KMS-11 (cell line): ENCODE data around the gene ZNF283.
"Not testable (repeated sequence)": the region's sequence is repeated elsewhere in the genome, so short reads cannot be mapped to it uniquely, and the experiment has no call there.

Experiments
- H2AFZ ChIP-seq: fragments of 200-600 bp; sonication (generic); 2 replicates; pipeline ENCODE4 v1.6.1; 2016; ENCODE audit warnings: antibody characterized with exemption, mixed run types, low read depth
- H3K27ac ChIP-seq: fragments of 200-600 bp; sonication (generic); 2 replicates; pipeline ENCODE4 v1.6.1; 2016; ENCODE audit warnings: mild to moderate bottlenecking, mixed run types
- H3K27me3 ChIP-seq: fragments of 200-600 bp; sonication (generic); 2 replicates; pipeline ENCODE4 v1.6.1; 2017; ENCODE audit warnings: mild to moderate bottlenecking, low read depth, mixed run types, moderate library complexity; ENCODE audit not compliant: insufficient read depth
- H3K36me3 ChIP-seq: fragments of 200-600 bp; sonication (generic); 2 replicates; pipeline ENCODE4 v1.6.1; 2017; ENCODE audit warnings: mild to moderate bottlenecking, mixed run types; ENCODE audit not compliant: insufficient read depth
- H3K4me1 ChIP-seq: fragments of 200-600 bp; sonication (generic); 2 replicates; pipeline ENCODE4 v1.6.1; 2016; ENCODE audit warnings: mild to moderate bottlenecking, low read depth, mixed run types; ENCODE audit not compliant: poor library complexity, severe bottlenecking
- H3K4me2 ChIP-seq: fragments of 200-600 bp; sonication (generic); 2 replicates; pipeline ENCODE4 v1.7.0; 2016; ENCODE audit warnings: mild to moderate bottlenecking, mixed run types
- H3K4me3 ChIP-seq: fragments of 200-600 bp; sonication (generic); IDR thresholded peaks from 2 replicates; pipeline ENCODE4 v1.6.1; 2017; ENCODE audit warnings: low read depth, low read length, mixed read lengths; ENCODE audit not compliant: insufficient read depth
- H3K79me2 ChIP-seq: fragments of 200-600 bp; sonication (generic); 2 replicates; pipeline ENCODE4 v1.6.1; 2016; ENCODE audit warnings: low read depth, mixed run types; ENCODE audit not compliant: insufficient read depth
- H3K9ac ChIP-seq: fragments of 200-600 bp; sonication (generic); 2 replicates; pipeline ENCODE4 v1.6.1; 2016; ENCODE audit warnings: mild to moderate bottlenecking, mixed run types
- H4K20me1 ChIP-seq: fragments of 200-600 bp; sonication (generic); 2 replicates; pipeline ENCODE4 v1.6.1; 2016; ENCODE audit warnings: mild to moderate bottlenecking, mixed run types; ENCODE audit not compliant: insufficient read depth
- TF ChIP-seq, protein P1 (sequence below): fragments of 200-600 bp; sonication (generic); conservative IDR thresholded peaks from 2 replicates; pipeline ENCODE4 v1.6.1; 2017; ENCODE audit warnings: low read depth, mild to moderate bottlenecking, antibody characterized with exemption, low read length, moderate library complexity, mixed read lengths

ZNF283 gene

DNA sequence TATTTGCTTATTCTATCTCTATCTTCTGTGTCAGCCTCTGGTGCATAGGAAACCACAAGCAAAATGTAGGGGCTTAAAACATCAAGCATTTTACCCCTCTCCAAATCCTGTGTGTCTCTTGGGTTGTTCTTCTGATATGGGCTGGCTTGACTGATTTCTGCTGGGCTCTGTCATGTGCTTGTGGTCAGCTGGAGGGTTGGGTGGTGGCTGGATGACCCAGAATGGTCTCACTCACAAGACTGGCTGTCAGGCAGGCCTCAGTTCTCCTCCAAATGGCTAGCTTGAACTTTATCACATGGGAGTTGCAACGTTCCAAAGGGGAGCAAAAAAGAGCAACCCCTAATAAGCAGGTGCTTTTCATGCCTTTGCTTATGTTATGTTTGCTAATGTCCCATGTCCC, 15.3 kb upstream of the ZNF283 start:
- H3K4me2 ChIP-seq = no peak overlapping the region
- H4K20me1 ChIP-seq = no peaks in the 10 kb centered on the region
- H3K4me1 ChIP-seq = no peaks in the 10 kb centered on the region
- H3K27ac ChIP-seq = no peak overlapping the region
- H3K27me3 ChIP-seq = no peaks in the 10 kb centered on the region
- H3K79me2 ChIP-seq = no peaks in the 10 kb centered on the region
- no peak overlapping the region for H3K9ac ChIP-seq
- TF ChIP-seq, protein P1, sequence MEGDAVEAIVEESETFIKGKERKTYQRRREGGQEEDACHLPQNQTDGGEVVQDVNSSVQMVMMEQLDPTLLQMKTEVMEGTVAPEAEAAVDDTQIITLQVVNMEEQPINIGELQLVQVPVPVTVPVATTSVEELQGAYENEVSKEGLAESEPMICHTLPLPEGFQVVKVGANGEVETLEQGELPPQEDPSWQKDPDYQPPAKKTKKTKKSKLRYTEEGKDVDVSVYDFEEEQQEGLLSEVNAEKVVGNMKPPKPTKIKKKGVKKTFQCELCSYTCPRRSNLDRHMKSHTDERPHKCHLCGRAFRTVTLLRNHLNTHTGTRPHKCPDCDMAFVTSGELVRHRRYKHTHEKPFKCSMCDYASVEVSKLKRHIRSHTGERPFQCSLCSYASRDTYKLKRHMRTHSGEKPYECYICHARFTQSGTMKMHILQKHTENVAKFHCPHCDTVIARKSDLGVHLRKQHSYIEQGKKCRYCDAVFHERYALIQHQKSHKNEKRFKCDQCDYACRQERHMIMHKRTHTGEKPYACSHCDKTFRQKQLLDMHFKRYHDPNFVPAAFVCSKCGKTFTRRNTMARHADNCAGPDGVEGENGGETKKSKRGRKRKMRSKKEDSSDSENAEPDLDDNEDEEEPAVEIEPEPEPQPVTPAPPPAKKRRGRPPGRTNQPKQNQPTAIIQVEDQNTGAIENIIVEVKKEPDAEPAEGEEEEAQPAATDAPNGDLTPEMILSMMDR = no peak
- H3K36me3 ChIP-seq = no peaks in the 10 kb centered on the region
- H2AFZ ChIP-seq = no peak overlapping the region
- H3K4me3 ChIP-seq = no peak overlapping the region

DNA sequence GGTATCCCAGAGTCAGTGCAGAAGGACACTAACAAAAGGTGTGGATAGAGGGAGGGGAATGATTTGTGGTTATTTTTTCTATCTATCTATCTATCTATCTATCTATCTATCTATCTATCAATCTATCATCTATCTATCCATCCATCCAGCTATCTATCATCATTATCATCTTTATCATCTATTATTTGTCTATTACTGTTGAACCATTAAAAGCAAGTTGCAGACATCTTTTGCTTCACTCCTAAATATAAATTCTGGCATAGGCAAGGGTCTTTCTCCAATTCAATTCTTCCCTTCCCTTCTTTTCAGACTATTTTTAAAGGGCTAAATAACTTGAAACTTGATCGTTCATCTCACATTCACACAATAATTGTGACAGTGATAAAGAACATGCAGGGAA, 14.9 kb upstream of the ZNF283 start:
- no peaks in the 10 kb centered on the region for H3K4me1 ChIP-seq
- no peak overlapping the region for H3K9ac ChIP-seq
- no peaks in the 10 kb centered on the region for H3K27me3 ChIP-seq
- H2AFZ ChIP-seq = no peak overlapping the region
- TF ChIP-seq, protein P1 = no peak
- H3K79me2 ChIP-seq = no peaks in the 10 kb centered on the region
- no peaks in the 10 kb centered on the region for H3K36me3 ChIP-seq
- H3K27ac ChIP-seq = no peak overlapping the region
- no peaks in the 10 kb centered on the region for H4K20me1 ChIP-seq
- H3K4me3 ChIP-seq = no peak overlapping the region
- H3K4me2 ChIP-seq = no peak overlapping the region

DNA sequence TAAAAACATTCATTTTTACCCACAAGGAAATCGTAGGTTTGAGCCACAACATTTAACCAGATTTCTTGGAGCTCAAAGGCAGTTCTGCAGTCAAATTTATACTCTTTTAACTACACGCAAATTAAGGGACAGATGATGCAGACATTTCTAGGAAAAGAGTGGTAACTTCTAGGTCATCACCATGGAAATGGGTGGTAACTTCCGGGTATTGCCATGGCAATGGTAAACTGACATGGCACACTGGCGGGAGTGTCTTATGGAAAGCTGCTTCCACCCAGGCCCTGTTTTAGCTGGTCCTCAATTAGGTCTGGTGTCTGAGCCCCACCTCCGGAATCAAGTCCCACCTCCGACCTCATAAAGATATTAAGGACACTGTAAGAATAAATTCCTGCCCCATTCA, 14.4 kb upstream of the ZNF283 start:
- TF ChIP-seq, protein P1 = no peak
- no peak overlapping the region for H3K4me3 ChIP-seq
- H3K4me1 ChIP-seq = no peaks in the 10 kb centered on the region
- no peaks in the 10 kb centered on the region for H3K36me3 ChIP-seq
- H3K27me3 ChIP-seq = no peaks in the 10 kb centered on the region
- H4K20me1 ChIP-seq = no peaks in the 10 kb centered on the region
- H3K9ac ChIP-seq = no peak overlapping the region
- H3K79me2 ChIP-seq = no peaks in the 10 kb centered on the region
- H3K4me2 ChIP-seq = no peak overlapping the region
- H3K27ac ChIP-seq = no peak overlapping the region
- H2AFZ ChIP-seq = no peak overlapping the region

DNA sequence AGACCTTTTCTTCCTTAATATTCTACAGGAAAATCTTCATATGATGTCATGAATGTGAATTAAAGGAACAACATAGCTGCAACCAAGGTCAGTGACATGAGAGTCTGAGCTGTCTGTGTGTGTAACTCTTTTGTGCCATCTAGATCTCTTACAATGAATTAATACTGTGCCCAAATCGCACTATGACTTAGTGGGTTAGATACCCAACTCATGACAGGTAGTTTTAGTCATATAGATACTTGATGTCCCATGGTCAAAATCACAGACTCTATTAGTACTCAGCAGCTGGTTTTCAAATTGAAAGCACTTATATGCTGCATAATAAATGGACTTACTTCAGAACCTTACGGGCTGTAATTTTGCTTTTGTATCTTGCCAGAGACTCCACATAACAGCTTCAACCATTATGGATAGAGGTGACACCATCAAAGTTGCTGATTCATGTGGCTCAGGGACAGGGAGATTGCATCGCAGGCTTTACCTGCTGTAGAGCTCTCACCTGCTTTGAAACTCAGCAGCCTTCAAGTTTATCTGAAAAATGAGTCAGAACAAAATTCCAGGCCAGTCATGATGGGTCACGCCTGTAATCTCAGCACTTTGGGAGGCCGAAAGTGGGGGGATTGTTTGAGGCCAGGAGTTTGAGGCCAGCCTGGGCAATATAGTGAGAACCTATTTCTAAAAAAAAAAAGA, 12.3 kb upstream of the ZNF283 start:
- TF ChIP-seq, protein P1 = no peak
- Histone ChIP-seq H3K79me2 (no peaks in the 10 kb centered on the region), H3K4me3 (no peak overlapping the region), H3K4me1 (no peaks in the 10 kb centered on the region), H4K20me1 (no peaks in the 10 kb centered on the region), H3K27ac (no peak overlapping the region), H3K9ac (no peak overlapping the region), H3K36me3 (no peaks in the 10 kb centered on the region), H2AFZ (no peak overlapping the region), H3K27me3 (no peaks in the 10 kb centered on the region), H3K4me2 (no peak overlapping the region)

DNA sequence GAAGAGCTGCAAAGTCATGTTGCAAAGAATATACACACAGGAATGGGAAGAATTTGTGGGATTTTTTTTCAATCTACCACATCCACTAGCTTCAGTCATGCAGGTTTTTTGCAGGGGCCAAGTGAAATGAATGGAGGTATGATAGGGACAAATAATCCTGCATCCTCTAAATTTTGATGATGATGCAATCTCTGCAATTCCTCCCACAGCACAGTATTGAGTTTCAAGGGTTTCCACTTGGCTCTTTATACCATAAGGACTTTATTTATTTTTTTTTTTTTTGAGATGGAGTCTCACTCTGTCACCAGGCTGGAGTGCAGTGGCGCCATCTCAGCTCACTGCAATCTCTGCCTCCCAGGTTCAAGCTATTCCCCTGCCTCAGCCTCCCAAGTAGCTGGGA, 9.7 kb upstream of the ZNF283 start:
- not testable (repeated sequence) for H2AFZ ChIP-seq, H3K4me2 ChIP-seq, H3K9ac ChIP-seq, H3K27ac ChIP-seq, H3K4me3 ChIP-seq, H4K20me1 ChIP-seq, H3K4me1 ChIP-seq, H3K79me2 ChIP-seq, H3K27me3 ChIP-seq, H3K36me3 ChIP-seq
